ENCODE data around the gene EIF4G3.
"Not testable (repeated sequence)": the region's sequence is repeated elsewhere in the genome, so short reads cannot be mapped to it uniquely, and the experiment has no call there.

- TF ChIP-seq CTCF, POLR2A (IDR thresholded peaks at IDR 0.05): not testable (repeated sequence)
Observed at GRCh38 chr1:20789598-20789997, 387.1 kb downstream of the EIF4G3 start.

All from lower leg skin (tissue), 3 donors.